ENCODE measurements around the gene PPP2R5C.

PPP2R5C gene

DNA sequence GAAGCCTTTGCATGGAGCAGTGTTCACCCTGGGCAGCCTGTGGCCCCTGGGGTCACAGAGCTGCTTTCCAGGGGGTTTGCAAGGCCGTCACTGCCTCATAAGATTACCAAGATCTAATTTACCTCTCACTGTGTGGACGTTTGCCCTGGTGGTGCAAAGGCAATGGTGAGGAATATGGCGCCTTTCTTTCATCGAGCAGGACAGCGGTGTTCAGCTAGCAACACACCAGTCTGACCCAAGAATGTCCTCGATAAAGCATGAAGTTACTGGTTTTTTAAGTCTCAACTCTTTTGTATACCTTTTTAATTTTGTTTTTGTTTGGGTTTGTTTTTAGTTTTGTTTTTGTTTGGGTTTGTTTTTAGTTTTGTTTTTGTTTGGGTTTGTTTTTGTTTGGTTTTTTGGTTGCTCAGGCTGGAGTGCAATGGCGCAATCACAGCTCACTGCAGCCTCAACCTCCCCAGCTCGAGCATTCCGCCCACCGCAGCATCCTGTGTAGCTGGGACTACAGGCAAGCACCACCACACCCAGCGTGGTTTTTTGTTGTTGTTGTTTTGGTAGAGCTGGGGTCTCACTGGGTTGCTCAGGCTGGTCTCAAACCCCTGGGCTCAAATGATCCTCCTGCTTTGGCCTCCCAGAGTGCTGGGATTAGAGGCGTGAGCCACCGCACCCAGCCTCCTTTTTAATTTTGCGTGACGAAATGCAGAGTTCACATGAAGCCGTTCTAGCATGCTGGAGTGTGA lies 57.9 kb downstream of the PPP2R5C start:
- no peak for DNase-seq

DNA sequence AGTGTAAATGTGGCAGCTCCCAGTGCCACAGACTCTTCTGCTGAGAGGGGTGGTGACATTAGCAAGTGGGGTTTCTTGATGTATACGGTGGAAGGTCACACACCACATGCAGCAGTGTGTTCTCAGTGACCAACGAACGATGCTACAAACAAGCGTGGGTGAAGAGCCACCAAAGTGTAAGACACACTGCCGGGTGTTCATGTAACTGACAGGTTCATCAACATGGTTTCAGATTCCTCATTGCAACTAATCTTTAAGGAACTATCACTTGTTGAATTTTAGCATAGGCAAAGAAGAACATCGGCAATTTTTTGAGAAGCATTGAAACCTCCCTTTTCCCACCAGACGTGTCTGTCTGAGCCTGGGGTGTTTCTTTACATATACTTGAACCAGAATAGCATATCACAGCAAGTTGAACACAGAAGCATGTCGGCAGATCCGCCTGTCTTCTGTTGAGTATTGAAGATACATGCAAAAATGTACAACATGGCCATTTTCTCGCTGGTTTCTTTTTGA lies 58.8 kb downstream of the PPP2R5C start:
- no peak for DNase-seq

DNA sequence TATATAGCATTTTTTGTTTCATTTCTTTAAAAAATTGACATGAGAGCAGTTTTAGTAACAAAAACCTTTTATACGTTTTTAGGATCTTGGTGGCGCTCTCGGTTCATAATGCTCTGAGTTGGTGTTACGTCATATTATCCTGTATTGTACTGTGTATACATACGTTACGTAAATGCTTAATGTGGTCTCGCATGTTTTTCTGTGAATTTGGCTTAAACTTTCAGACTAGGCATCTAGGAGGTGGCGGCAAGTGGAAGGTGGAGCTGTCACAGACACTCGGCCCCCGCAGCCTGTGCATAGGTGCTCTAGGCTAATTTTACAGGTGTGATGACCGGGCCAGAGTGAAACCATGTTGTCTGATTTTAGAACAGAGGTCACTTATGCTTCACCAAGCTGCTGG lies 60.0 kb downstream of the PPP2R5C start:
- DNase-seq = no peak

DNA sequence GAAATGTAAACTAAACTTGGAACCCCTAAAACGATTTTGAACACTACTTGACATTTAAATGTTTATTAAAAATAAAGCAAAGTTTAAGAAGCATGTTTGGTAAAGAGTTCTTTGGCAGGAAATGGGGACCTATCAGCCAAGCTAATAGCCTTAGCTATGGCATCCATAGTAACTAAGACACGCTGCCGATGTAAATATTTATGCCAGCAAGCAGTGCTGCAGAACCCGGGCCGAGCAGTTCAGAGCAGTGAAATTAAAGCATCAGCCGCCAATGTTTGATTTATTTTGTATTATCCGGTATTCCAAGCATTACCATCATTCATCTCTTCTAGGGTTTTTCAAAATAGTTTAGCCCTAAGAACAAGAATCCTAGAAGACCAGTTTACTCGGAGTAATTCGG lies 61.6 kb downstream of the PPP2R5C start:
- DNase-seq = no peak

DNA sequence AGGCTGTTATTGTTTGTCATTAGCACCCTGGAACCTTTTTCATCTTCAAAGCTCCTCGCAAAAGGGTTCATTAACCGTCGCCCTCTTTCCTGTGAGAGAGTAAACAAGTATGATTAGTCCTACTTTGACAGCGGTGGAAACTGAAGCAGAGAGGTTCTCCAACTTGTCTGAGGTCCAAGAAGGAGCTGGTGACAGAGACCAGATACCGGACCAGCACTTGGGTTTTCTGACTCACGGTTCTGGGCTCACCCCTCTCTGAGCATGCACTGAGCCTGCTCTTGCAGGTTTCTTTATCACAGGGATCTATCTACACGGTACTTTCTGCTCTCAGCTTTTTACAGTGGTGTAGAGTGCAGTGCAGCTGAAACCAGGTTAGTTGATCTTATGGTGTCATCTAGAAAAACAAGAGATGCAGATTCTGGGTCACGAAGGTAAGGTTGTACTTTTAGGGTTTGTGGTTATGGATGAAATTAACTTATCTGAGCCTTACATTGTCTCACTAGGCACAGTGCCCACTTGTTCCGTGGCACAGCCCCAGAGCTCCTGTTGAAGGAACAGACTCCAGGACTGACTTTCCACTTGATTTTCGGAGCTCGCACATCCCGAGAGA lies 62.1 kb downstream of the PPP2R5C start:
- no peak for DNase-seq

DNA sequence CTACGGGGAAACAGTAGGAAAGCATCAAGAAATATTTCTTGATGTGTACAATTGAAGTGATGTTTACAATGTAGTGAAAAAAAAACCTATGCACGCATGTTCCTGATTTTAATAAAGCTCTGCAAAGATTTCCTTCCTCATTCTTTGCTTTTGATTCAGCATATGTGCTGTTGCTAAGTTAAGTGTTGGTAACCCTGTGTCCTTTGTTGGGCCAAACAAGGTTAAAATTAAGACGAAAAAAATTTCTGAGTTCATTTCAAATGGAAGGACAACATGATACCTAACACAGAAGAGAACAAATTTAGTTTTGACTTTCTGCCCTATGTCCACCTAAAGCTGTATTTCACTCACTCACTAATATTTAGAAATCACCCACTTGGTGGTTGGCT lies 62.8 kb downstream of the PPP2R5C start:
- DNase-seq = no peak

DNA sequence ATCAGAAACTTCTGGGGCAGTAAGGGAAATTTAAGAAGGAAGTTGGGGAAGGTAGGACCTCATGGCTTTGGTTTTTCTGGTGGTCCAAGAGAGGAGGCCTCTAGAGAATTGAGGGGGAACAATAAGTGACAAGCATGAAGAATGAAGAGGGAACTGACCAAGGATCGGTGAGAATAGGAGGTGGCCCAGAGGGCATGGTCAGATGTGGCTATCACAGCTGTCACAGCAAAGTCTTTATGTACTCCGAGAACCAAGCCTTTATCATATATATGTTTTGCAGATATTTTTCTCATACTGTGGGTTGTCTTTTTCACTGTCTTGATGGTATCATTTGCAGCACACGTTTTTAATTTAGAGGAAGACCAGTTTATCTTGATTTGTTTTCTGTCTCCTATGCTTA lies 64.3 kb downstream of the PPP2R5C start:
- no peak for DNase-seq

DNA sequence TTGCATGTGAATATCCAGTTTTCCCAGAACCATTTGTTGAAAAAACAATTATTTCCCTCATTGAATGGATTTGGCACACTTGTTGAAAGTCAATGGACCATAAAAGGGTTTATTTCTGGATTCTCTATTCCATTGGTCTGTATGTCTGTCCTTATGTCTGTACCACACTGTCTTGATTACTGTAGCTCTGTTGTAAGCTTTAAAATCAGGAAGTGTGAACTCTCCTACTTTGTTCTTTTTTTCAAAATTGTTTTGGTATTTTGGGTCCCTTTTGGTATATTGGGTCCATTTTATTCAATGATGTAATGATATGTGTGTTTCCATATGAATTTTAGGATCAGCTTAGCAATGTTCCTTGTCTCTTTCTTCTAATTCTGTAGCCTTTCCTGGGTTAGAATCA lies 64.8 kb downstream of the PPP2R5C start:
- no peak for DNase-seq

DNA sequence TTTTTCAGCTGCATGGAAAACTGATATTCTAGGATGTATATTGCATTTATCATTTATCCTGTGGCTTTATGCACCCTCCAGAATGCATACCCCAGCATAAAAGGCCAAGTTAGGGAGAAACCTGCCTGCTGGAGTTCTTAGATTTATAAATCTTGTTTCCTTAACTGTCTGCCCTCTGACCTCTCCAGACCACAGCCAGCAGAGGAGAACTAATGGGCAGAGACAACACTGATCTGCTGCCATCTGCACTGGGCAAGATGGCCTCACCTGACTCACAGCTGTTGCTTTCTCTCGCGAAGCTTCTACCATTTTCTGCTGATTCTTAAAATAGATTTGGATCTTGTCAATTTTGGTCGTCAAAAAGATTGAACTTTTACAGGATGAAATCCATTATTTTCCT lies 65.8 kb downstream of the PPP2R5C start:
- no peak for DNase-seq

DNA sequence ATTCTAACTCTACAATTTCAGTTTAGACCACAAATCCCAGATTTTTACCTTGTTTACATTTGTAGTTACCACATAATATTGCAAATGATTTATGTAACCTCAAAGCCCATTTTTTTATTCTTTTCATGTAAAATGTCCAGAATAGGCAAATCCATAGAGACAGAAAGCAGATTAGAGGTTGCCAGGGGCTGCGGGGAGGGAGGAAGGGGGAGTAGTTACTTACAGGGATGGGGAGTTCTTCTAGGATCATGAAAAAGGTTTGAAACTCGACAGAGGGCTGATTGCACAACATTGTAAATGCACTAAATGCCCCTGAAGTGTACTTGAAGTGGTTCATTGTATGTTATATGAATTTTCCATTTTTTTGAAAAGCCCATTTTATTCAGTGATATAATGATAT lies 66.5 kb downstream of the PPP2R5C start:
- DNase-seq = no peak

DNA sequence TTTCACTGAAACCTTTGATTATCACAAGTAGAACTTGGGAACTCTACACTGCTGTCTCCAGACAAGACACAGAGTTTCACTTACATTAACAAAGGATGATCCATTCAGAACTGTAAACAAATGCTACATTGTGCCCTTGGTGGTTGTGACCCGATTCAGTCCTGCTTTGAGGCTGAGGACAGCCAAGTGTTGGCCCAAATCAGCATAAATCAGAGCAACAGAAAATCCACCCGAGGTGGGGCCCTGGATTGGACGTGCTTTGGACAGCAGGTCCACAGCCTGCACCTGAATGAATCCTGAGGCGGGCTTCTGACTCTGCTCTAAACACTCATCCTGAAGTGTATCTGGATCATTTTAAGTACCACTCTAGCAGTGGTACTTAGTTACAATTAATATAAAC lies 68.8 kb downstream of the PPP2R5C start:
- DNase-seq = no peak

DNA sequence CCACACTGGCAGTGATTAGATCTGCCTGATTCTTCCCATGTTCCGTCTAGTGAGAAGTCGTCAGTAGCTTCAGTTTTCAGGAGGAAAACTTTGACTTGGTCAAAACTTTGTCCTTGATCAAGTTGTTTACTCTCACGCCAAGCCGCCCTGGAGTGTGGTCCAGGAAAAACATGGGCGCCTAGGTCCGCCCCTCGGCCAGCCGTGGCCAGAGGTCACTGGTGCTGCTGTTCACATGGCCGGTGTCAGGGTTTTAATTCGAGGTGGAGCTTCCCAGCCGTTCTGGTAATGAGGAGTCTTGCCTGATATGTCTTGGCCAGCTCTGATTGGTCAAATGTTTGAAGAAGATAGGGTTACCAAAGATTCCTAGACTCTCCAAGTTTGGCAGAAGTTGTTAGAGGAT lies 71.5 kb downstream of the PPP2R5C start:
- DNase-seq = no peak

DNA sequence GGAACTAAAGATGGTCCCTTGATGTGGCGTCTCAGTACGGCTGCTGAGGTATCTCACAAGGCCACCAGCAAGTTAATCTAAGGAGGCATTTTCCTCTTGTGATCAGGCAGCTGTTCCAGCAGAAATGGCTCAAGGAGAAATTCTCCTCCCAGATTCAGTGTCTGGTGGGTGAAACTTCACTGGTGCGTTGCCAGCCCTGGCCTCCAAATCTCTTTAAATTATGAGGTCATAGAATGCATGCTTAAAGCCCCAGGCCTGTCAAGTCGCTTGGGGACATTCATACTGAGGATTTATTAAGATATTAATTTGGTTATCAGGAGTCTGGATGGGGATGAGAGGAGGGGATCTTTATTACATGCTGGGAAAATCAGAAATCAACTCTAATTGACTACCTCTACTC lies 72.9 kb downstream of the PPP2R5C start:
- no peak for DNase-seq

DNA sequence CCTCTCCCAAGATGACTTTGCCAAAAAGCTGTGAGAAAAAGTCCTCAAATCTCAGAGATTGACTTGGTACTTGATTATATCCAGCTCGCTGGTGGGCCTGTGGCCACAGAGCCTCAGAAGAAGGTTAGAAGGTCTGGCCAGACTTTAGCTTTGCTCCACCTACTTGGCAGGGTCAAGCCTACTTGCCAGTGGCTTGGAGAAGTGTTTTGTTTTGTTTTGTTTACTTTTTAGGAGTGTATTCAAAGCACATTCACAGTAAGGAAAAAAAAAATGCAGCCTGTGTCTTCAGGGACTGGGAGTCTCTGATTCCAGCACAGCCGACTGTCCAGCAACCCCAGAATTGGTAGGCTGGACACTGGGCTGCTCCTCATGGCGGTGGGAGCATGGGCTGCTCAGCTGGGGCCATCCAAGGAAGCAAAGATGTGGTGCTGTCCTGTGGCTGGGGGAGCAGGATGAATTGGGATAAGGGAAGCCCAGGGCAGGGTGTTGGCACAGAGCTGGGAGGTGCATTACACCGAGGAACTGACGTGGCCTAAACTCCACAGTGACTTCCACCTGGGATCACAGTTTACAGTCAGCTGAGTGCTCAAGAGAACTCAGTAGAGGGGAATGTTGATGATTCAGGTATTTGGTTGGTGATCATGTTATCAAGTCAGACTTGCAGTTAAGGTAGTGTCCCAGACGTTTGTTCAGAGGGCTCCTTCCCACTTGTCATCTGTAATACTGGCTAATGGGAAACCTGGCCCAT lies 73.5 kb downstream of the PPP2R5C start:
- DNase-seq = no peak

DNA sequence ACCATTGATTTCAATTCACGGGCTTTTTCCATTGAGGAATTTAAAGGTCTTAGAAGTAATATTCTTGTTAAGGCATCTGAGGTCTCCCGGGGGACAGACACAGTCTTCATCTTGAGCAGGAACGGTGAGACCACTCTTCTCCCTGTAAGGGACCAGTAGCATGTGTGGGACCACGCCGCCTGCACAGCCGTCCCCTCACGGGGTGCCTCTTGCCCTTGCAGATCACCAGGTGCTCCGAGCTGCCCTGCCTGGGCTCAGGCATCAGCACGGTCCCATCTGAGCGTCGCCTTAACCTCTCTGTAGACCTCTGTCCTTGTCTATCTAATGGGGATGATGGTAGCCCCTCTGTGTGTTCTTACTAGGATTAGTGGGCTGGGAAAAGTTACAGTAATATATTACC lies 74.1 kb downstream of the PPP2R5C start:
- DNase-seq = no peak

DNA sequence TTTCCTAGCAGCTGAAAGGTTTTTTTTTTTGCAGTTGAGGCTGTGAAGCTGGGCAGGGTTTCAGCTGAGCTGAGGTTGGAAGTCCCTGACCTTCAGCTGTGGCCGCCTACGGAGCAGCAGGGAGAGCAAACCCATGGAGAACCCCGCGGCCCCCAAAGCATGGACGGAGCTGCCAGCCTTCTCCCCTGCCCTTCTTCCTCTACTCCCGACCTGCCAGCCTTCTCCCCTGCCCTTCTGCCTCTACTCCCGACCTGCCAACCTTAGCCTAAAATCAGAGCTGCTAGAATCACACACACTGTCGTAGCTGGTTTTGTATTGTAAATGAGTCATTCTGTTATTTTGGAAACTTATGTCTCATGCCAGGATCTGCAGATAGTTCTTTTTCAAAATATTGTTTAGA lies 74.6 kb downstream of the PPP2R5C start:
- DNase-seq = no peak

DNA sequence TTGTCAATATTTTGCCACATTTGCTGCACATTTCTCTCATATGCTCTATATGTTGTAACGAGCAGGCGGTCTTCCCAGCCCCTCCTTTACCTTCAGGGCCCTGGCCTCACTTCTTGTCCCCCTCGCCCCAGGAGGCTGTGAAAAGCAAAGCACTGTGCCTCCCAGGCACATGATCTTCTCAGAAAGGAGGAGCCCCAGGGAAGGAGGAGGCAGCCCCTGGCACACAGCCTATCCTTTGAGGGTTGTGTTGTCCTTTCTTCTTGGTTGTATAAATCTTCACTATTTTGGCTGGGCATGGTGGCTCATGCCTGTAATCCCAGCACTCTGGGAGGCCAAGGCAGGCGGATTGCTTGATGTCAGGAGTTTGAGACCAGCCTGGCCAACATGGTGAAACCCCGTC lies 77.0 kb downstream of the PPP2R5C start:
- no peak for DNase-seq

DNA sequence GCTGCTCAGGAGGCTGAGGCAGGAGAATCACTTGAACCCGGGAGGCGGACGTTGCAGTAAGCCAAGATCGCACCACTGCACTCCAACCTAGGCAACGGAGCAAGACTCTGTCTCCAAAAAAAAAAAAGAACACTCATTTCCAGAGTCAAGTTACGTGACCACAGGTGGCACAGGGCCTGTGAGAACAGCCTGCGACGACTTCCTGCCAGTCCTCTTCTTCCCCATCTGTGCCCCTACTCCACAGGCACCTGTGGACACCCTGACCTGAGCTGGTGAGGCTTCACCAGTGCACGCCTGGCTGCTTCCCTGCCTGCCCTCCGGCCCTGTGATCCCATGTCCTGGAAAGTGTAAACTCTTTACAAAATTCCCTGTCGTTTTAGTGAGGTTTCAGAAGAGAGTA lies 77.7 kb downstream of the PPP2R5C start:
- DNase-seq = no peak

DNA sequence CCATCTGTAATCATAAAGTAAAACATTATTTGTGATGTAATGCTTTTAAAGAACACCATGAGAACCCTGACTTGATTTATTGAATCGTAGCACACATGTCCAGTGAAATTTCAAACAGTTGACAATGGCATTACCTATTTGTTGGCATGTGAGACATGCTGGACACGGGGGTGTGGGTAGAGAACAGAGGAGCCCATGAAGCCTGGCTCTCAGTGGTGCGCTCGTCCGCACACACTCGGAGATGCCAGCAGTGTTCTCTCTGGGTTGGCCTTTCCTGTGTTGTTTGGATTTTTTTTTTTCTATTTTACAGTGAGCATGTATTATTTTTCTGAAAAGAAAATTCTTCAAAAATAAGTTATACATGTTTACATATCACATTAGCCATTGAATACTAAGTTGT lies 78.2 kb downstream of the PPP2R5C start:
- DNase-seq = no peak

DNA sequence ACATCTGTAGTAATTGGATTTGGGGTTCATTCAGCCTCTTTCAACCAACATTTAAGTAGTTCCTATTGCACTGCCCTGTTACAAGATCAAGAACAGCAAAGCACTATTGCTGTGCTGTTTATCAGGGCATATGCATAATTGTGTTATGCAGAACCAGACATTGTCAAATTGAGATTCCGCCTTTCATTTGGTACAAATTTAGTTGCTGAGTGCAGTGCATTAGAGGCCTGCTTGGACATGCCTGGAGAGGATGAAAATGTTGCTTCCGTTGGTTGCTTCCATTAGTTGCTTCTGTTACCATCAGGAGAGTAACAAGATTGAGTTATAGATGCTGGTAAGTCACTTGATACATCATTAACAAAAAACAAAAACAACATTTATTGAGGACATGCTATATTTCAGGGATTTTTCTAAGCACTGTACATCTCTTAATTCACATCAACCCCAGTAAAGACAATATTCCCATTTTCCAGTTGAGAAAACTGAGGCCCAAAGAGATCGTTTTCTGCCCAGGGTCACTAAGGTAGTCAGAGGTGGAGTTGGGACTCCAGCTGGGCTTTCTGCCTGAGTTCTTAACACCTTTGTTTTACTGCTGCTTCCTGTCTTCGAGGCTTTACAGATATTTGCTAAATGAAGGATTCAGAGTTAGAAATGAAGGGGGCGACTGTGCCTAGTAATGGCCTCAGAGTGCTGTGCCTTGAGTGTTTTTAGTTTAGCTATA lies 79.3 kb downstream of the PPP2R5C start:
- no peak for DNase-seq

DNA sequence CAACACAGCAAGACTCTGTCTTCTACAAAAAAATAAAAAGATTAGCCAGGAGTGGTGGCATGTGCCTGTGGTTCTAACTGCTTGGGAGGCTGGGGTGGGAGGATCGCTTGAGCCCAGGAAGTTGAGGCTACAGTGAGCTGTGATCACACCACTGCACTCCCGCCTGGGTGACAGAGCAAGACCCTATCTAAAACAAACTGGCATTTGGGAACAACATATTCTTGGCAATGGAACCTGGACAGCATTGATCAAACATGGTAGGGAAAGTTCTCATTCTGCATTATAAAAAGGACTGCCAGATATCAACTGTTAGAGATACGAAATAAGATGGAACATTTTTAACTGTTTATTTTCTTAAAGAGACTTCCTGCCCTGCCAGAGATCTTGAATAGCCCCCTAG lies 81.5 kb downstream of the PPP2R5C start:
- DNase-seq = no peak

DNA sequence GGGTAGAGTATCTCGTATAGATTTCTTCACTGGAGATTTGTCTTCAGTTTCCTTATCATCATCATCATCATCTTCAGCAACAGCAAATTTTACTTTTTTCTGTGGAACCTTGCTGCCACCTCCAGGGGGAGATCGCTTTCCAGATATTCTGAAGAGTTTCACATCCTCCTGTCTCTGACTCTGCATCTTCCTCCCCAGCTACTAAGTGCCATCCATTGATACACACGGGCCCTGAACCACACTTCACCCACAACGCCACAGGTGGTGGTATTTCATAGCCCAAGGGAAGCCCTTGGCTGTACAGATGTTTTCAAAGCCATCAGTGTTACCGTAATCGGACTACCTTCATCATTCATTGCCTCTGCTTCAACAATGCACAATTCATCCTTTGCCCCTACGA lies 82.2 kb downstream of the PPP2R5C start:
- DNase-seq = no peak

DNA sequence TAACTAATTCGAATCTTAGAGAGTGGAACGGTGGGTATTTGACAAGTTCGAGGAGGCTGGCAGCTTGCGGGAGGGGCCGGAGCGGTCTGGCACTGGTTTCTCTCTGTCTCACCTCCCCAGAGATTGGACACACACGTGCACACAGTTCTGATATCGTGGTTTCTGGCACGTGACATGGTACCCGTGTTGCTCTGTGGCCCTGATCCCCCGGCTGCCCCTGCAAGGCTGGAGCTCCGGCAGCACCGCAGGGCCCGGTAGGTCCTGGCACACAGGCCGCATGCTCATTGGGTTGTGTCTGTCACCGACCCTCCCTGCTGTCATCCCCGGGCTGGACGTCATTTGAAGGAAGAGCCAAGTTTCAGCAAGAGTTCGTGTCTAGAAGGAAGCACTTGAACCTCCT lies 82.7 kb downstream of the PPP2R5C start:
- DNase-seq = no peak

DNA sequence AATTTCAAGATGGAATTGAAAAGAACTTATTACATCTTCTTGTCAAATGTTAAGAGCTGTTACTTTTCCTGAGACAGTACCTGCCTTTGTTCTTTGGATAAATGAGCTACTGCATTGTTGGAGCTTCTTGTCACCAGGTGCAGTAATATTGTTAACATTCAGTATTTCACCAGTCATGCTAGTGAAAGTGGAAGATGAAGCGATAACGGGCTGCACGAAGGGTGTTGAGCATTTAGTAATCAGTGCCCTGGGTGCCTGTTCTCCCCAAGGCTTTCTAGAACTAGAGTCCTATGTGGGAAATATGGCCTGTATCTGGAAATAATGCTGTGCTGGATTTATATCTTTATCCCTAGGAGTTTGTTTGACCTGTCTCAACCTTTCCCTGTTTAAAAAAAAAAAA lies 83.2 kb downstream of the PPP2R5C start:
- no peak for DNase-seq

Measured in COR-L47 (cell line).